HG02884 (cell line): Measurements from ENCODE around the gene MFGE8.
"Not testable (repeated sequence)": the region's sequence is repeated elsewhere in the genome, so short reads cannot be mapped to it uniquely, and the experiment has no call there.

Experiments
- ATAC-seq: cut with Tn5 transposase; IDR thresholded peaks from one replicate; pipeline ENCODE4 v1.9.1; 2021; ENCODE audit warnings: mild to moderate bottlenecking, moderate library complexity; ENCODE audit not compliant: unreplicated experiment

Gene MFGE8

GRCh38 chr15:88913017-88913849 is at the start of gene MFGE8:
Gene MFGE8, minus strand, starts transcription at chr15:88913379. Its CDS starts 60 bp downstream, at chr15:88913319.
- ATAC-seq, result peak; percentile 79

DNA sequence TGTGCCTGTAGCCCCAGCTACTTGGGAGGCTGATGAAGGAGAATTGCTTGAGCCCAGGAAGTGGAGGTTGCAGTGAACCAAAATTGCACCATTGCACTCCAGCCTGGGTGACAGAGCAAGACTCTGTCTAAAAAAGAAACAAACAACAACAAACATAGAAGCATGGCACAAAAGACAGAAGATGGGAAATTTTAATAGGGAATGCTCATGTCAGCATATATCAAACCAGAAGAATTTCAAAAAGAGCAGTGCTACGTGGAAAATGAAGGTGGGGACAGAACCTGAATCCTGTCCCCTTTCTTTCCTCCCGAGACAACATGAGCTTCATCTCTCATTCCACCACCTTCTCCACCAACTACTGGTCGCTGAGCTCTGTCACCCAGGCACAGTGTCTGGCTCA is 46.3 kb upstream of the MFGE8 start:
- no peak for ATAC-seq

GRCh38 chr15:88956906-88957305 is 43.7 kb upstream of the MFGE8 start:
- no peak for ATAC-seq

DNA sequence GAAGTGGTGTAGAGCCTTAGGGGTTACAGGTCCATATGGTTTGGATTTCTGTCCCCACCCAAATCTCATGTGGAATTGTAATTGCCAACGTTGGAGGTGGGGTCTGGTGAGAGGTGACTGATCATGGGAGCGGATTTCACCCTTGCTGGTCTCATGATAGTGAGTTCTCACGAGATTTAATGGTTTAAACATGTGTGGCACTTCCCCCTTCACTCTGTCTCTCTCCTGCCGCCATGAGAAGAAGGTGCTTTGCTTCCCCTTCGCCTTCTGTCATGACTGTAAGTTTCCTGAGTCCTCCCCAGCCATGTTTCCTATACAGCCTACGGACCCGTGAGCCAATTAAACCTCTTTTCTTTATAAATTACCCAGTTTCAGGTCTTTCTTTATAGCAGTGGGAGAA is 43.1 kb upstream of the MFGE8 start:
- ATAC-seq, result no peak

DNA sequence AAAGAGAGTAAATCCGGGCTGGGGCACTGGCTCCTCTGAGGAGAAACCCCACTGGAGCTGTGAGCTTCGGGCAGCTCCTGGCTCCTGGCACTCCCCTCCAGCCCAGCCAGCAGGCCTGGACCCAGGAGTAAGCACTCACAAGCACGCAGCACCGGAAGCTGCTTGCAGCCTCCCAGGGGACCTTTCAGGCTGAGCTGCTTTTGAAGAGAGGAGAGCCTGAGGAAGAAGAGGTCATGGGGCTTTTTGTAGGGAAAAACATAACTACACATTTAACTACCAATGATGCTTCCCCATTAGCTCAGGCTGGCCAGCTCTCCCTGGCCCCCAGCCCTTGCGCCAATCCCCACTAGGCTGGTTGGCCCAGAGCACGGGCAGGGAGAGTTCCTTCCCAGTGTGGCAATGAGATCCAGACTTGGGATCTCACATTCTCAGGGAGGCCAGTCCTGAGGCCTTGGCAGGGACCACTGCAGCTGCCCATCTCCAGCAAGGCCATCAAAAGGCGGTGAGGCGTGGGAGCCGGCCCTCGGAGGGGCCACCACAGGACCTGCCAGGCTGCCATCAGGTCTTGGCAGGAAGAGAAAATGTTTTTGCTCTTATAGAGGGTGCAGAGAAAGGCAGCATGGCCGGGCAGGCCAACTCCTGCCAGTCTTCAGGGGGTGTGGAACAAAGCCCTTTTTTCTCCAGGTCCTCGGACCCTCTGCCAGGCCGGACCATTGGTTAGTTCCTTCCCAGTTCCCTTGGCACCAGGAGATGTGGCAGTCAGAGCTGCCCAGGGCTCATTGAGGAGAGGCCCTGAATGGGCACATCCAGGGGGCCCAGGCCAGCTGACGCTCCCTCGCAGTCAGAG is 41.5 kb upstream of the MFGE8 start:
- no peak for ATAC-seq

DNA sequence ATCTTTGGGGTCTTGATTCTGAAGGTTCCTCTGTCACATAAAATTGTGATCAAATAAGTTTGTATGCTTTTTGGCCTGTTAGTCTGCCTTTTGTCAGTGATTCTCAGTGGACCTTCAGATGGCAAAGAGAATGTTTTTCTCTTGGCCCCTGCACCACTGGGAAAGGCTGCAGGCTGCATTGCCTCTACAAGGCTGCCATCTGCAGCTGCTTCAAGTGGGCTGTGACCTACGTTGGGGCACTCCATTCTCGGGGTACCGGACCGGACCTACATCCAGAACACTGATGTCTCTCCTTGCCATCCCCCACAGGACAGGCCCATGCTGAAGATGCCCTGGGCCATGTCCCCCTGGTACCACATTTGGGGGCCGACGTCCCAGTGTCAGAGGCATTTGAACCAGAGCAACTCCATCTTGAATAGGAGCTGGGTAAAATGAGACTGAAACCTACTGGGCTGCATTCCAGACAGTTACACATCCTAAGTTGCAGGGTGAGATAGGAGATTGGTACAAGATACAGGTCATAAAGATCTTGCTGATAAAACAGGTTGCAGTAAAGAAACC is 37.5 kb upstream of the MFGE8 start:
- ATAC-seq, result no peak

DNA sequence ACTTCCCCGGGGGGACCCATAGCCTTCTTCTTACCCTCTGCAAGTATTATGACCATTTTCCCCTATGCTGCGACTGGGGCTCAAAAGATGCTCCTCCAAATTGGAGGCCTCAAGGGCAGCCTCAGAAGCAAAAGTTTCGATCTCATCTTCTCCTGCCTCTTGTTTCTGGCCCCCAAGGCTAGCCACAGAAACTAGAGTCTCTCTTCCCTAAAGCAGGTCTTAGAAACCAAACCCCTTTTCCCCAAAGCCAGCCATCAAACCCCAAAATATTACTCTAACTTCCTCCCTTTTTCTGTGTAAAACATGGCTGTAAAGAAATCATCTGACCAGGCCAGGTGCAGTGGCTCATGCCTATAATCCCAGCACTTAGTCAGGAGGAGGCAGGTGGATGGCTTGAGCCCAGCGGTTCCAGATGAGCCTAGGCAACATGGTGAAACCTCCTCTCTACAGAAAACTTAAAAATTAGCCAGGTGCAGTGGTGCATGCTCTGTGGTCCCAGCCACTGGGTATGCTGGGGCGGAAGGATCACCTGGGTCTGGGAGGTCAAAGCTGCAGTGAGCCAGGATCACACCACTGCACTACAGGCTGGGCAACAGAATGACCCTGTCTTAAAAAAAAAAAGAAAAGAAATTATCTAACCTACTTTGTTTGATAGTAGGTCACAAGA is 36.7 kb upstream of the MFGE8 start:
- ATAC-seq, result no peak

DNA sequence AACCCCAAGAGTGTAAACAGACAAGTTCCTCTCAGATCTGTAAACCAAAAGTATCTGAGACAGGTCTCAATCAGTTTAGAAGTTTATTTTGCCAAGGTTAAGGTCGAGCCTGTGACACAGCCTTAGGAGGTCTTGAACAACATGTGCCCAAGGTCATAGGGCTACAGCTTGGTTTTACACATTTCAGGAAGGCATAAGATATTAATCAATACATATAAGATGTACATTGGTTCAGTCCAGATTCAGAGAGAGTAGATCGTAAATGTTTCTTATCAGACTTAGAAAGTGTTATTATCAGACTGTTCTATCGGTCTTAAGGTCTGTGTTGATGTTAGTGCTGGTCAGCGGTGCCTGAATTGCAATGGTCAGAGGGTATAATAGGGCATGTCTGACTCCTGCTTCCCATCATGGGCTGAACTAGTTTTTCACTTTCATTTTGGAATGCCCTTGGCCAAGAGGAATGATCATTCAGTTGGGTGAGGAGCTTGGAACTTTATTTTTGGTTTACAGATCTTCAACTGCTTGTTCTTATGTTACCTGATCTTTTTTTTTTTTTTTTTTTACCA is 27.0 kb upstream of the MFGE8 start:
- no peak for ATAC-seq

DNA sequence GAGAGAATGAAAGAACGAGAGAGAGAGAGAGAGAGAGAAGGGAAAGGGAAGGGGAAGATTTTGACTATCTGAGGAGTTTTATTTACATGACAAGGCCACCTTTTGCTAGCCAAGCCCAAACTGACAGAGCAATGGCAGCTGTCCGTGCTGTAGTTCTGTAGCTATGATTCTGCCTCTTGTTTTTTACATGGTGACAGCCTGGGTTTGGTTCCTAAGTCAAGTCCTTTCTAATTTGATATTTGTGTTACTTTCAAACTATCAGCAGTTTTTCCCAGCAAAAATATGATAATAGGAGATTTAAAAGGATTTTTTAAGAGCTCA is 26.3 kb upstream of the MFGE8 start:
- no peak for ATAC-seq

GRCh38 chr15:88938802-88939485 is 25.8 kb upstream of the MFGE8 start:
- no peak for ATAC-seq

GRCh38 chr15:88934449-88934848 is 21.3 kb upstream of the MFGE8 start:
- ATAC-seq, result not testable (repeated sequence)

GRCh38 chr15:88932875-88933330 is 19.7 kb upstream of the MFGE8 start:
- no peak for ATAC-seq

- no peak for ATAC-seq
Measured at GRCh38 chr15:88932271-88932874, 19.2 kb upstream of the MFGE8 start.

DNA sequence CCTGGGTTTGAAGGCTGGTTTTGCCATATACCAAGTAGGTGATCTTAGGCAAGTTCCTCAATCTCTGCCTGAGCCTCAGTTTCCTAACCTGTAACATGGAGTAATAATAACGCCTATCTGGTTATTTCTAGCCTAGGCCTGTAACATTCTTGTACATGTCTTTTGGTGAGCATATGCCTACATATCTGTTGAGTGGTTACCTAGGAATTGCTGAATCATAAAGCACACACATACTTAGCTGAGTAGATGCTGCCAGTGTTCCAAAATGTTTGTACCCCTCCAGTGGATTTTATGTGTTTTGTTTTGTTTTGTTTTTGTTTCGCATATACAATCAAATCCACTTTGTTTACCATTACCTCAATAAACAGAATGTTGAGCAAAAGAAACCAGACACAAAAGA is 17.4 kb upstream of the MFGE8 start:
- no peak for ATAC-seq

DNA sequence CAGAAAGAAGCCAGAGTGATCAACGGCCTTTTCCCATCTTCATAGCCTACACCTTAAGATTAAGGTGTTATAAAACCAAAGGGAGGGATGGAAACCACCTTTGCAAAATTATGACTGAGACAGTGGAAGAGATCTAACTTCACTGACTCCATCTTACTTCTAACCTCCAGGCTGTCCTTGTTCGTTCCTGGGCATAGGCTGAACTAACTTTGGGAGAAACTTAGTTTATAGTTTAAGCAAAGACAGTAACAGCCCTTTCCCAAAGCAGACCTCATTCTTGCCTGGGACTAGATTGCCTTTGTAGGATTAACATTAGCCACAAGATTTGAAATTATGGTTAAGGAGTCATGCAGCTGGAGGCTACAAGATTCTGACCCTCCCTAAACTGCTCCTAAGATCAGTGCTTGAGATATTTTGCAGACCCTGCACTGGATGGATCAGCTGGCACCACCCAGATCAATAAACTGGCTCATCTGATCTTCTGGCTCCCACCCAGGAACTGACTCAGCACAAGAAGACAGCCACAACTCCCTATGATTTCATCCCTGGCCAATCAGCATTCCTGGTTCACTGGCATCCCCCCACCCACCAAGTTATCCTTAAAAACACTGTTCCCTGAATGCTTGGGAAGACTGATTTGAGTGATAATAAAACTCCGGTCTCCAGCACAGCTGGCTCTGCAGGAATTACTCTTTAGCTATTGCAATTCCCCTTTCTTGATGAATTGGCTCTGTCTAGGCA is 16.3 kb upstream of the MFGE8 start:
- not testable (repeated sequence) for ATAC-seq

GRCh38 chr15:88928192-88928591 is 15.0 kb upstream of the MFGE8 start:
- ATAC-seq, result not testable (repeated sequence)

GRCh38 chr15:88925648-88926047 is 12.5 kb upstream of the MFGE8 start:
- not testable (repeated sequence) for ATAC-seq

DNA sequence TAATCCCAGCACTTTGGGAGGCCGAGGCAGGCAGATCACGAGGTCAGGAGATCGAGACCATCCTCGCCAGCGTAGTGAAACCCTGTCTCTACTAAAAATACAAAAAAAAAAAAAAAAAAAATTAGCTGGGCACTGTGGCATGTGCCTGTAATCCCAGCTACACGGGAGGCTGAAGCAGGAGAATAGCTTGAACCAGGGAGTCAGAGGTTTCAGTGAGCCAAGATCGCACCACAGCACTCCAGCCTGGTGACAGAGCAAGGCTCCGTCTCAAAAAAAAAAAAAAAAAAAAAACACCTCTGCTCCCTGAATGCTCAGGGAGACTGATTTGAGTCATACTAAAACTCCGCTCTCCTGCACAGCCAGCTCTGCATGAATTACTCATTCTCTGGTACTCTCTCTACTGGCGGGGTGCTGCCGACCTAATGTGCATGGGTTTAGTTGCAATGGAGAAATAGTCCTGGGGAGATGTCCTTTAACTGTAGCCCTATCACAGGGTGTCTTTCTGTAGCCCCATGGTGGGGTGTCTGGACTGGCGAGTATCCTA is 7.8 kb upstream of the MFGE8 start:
- peak; percentile 90 for ATAC-seq
